Measurements from ENCODE around the gene NCAPD2. TPM values are rescaled to one million over a fixed set of nuclear protein-coding genes. Genes with fewer than 3 reads are reported as not detected.

The NCAPD2 gene
- polyA plus RNA-seq, 1 of the 3 experiments (the other 2 are of a cell fraction), result 46.9 TPM

- no peak overlapping the region for H2AFZ ChIP-seq (ENCODE audit: low read depth)
- TF ChIP-seq PBX3 (IDR thresholded peaks at IDR 0.05), result no peak
- TF ChIP-seq YY1 (IDR thresholded peaks at IDR 0.05; ENCODE audit: low read depth), result no peak
- peak; percentile 38 for TF ChIP-seq MXI1 (IDR thresholded peaks at IDR 0.05; ENCODE audit: low read depth, low read length)
- TF ChIP-seq MAX (IDR thresholded peaks at IDR 0.05; ENCODE audit: low read depth), result 0 out of 2 replicates have a peak, but pooled peaks have one; percentile 38
- peak; percentile 70 for TF ChIP-seq GABPA (IDR thresholded peaks at IDR 0.05; ENCODE audit: low read depth)
- peak overlapping the region; percentile 71 to 97 for H3K4me3 ChIP-seq (ENCODE audit: low read depth in 2 of 2, low read length in 1 of 2)
- H3K27me3 ChIP-seq (ENCODE audit: insufficient read depth), result no peaks in the 10 kb centered on the region
- peak overlapping the region; percentile 99 for H3K9ac ChIP-seq
- peaks cover 37% of the 10 kb centered on the region for H4K20me1 ChIP-seq (ENCODE audit: insufficient read depth)
- peak overlapping the region; percentile 96 to 98 for H3K27ac ChIP-seq (ENCODE audit: low read depth in 2 of 2, low read length in 1 of 2)
- peak overlapping the region; percentile 100 for H3K4me2 ChIP-seq
- WGBS (ENCODE audit: low lambda C conversion rate), result 2% methylated on average over 14 of the region's 14 CpGs
- H3K36me3 ChIP-seq (replicated peaks in 1 of 2; ENCODE audit: control insufficient read depth in 1 of 2, insufficient read depth in 2 of 2, low read length in 1 of 2), result peaks cover 48 to 58% of the 10 kb centered on the region in 2 experiments
- H3K9me3 ChIP-seq, result no peaks in the 10 kb centered on the region
- H3K9me2 ChIP-seq, result no peaks in the 10 kb centered on the region
- peaks cover 15 to 34% of the 10 kb centered on the region in 2 experiments; a peak in 3 of 4 replicates for H3K4me1 ChIP-seq (ENCODE audit: control insufficient read depth in 1 of 2, insufficient read depth in 2 of 2, low read depth in 1 of 2, low read length in 1 of 2)
- ChIA-PET POLR2A (interaction anchor here (0.8 to 1.9 kb wide), 6 partner anchors 21 to 405 kb away, joined by 3 to 11 read pairs (median 3); partner anchors contain the start of genes COPS7A and VAMP1), CTCF (interaction anchor here (0.9 to 2.5 kb wide), 6 partner anchors 18 to 151 kb away, joined by 3 to 8 read pairs (median 6); no protein-coding TSS in a partner anchor)
- peaks cover 62% of the 10 kb centered on the region for H3K79me2 ChIP-seq (ENCODE audit: insufficient read depth)
- H3F3A ChIP-seq (replicated peaks; ENCODE audit: insufficient read depth), result peaks cover 72% of the 10 kb centered on the region
- peak; percentile 79 for DNase-seq
Observed at GRCh38 chr12:6532927-6533652, 39.2 kb downstream of the NCAPD2 start.

- WGBS (ENCODE audit: low lambda C conversion rate), result 10% methylated on average over 2 of the region's 9 CpGs
- H3K9ac ChIP-seq, result peak overlapping the region; percentile 99
- ChIA-PET CTCF (interaction anchor here (1.4 to 9.4 kb wide), 4 partner anchors 19 to 68 kb away, joined by 6 to 228 read pairs (median 8); partner anchors contain the start of gene IFFO1), POLR2A (interaction anchor here (0.6 to 2.8 kb wide), 14 partner anchors 14 to 392 kb away, joined by 3 to 30 read pairs (median 7); partner anchors contain the start of genes COPS7A, MRPL51, TAPBPL and VAMP1)
- peaks cover 15 to 34% of the 10 kb centered on the region in 2 experiments; a peak in 3 of 4 replicates for H3K4me1 ChIP-seq (ENCODE audit: control insufficient read depth in 1 of 2, insufficient read depth in 2 of 2, low read depth in 1 of 2, low read length in 1 of 2)
- H4K20me1 ChIP-seq (ENCODE audit: insufficient read depth), result peaks cover 42% of the 10 kb centered on the region
- H3K27me3 ChIP-seq (ENCODE audit: insufficient read depth), result no peaks in the 10 kb centered on the region
- no peak overlapping the region for H2AFZ ChIP-seq (ENCODE audit: low read depth)
- peak overlapping the region; percentile 71 to 97 for H3K4me3 ChIP-seq (ENCODE audit: low read depth in 2 of 2, low read length in 1 of 2)
- no peaks in the 10 kb centered on the region for H3K9me3 ChIP-seq
- peaks cover 48 to 58% of the 10 kb centered on the region in 2 experiments for H3K36me3 ChIP-seq (replicated peaks in 1 of 2; ENCODE audit: control insufficient read depth in 1 of 2, insufficient read depth in 2 of 2, low read length in 1 of 2)
- H3F3A ChIP-seq (replicated peaks; ENCODE audit: insufficient read depth), result peaks cover 77% of the 10 kb centered on the region
- DNase-seq, result no peak
- H3K79me2 ChIP-seq (ENCODE audit: insufficient read depth), result peaks cover 62% of the 10 kb centered on the region
- peak overlapping the region; percentile 100 for H3K4me2 ChIP-seq
- peak overlapping the region; percentile 96 to 98 for H3K27ac ChIP-seq (ENCODE audit: low read depth in 2 of 2, low read length in 1 of 2)
- no peaks in the 10 kb centered on the region for H3K9me2 ChIP-seq
- TF ChIP-seq SMC3 (IDR thresholded peaks at IDR 0.05; ENCODE audit: low read depth, low read length) (no peak), USF1 (IDR thresholded peaks at IDR 0.05; ENCODE audit: borderline replicate concordance, low read depth) (no peak), GATA2 (CRISPR knock-in tag; IDR thresholded peaks at IDR 0.05) (0 out of 2 replicates have a peak, but pooled peaks have one; percentile 17), TAF1 (IDR thresholded peaks at IDR 0.05; ENCODE audit: borderline replicate concordance, low read depth, low read length) (peak; percentile 59; the same call in 1 of the 2 replicates), MXI1 (IDR thresholded peaks at IDR 0.05; ENCODE audit: low read depth, low read length) (no peak), NRF1 (IDR thresholded peaks at IDR 0.05; ENCODE audit: low read depth, low read length) (no peak), USF2 (IDR thresholded peaks at IDR 0.05; ENCODE audit: borderline replicate concordance, low read depth, low read length) (no peak), REST (IDR thresholded peaks at IDR 0.05; ENCODE audit: low read depth, low read length) (no peak), RFX5 (IDR thresholded peaks at IDR 0.05; ENCODE audit: low read length) (no peak), FOXM1 (IDR thresholded peaks at IDR 0.05; ENCODE audit: low read depth) (no peak), RAD21 (IDR thresholded peaks at IDR 0.05; ENCODE audit: low read length) (no peak), RXRA (IDR thresholded peaks at IDR 0.05; ENCODE audit: borderline replicate concordance, low read depth) (peak; percentile 41; the same call in 1 of the 2 replicates), GABPA (IDR thresholded peaks at IDR 0.05; ENCODE audit: low read depth) (no peak), MAX (IDR thresholded peaks at IDR 0.05; ENCODE audit: low read depth) (no peak), EP300 (IDR thresholded peaks at IDR 0.05; ENCODE audit: borderline replicate concordance in 1 of 2, low read depth in 1 of 2, low read length in 1 of 2) (peak in 1 of 2 experiments; percentile 8; a peak in 1 of 4 replicates), FOXJ3 (CRISPR knock-in tag; IDR thresholded peaks at IDR 0.05) (no peak)
Observed at GRCh38 chr12:6533653-6533922, 39.7 kb downstream of the NCAPD2 start.
